HEK293T (cell line): Measurements from ENCODE around the gene GRIA4.

Experiments used
- FOXA1 ChIP-seq: fragments of 450-650 bp; IDR thresholded peaks from 2 replicates; pipeline ENCODE4 v1.6.1; 2016; ENCODE audit warnings: mild to moderate bottlenecking
- FOXK2 ChIP-seq: fragments of 450-650 bp; IDR thresholded peaks from 2 replicates; pipeline ENCODE4 v1.6.1; 2016; ENCODE audit warnings: mild to moderate bottlenecking
- LEF1 ChIP-seq: fragments of 450-650 bp; IDR thresholded peaks from 2 replicates; pipeline ENCODE4 v1.6.1; 2017; ENCODE audit warnings: mild to moderate bottlenecking, borderline replicate concordance
- SP1 ChIP-seq: fragments of 450-650 bp; IDR thresholded peaks from 2 replicates; pipeline ENCODE4 v1.6.1; 2017
- SUZ12 ChIP-seq: fragments of 450-650 bp; IDR thresholded peaks from 2 replicates; pipeline ENCODE4 v1.6.1; 2016; ENCODE audit warnings: mild to moderate bottlenecking
- TARDBP ChIP-seq: fragments of 450-650 bp; IDR thresholded peaks from 2 replicates; pipeline ENCODE4 v1.6.1; 2016
- ZNF384 ChIP-seq: fragments of 450-650 bp; IDR thresholded peaks from 2 replicates; pipeline ENCODE4 v1.6.1; 2016

GRCh38 chr11:105786741-105787140 is 176.9 kb downstream of the GRIA4 start:
- TF ChIP-seq FOXA1 (no peak), FOXK2 (no peak), ZNF384 (no peak), LEF1 (no peak), SUZ12 (no peak), SP1 (no peak), TARDBP (no peak)
